CD4-positive, alpha-beta T cell treated with Interleukin-15 for 1 hour (primary cell): ENCODE measurements around the gene ARHGAP19.
A peak's percentile ranks its signal among the peaks of the same experiment; 100 is the strongest.

ENCODE experiments used
- DNase-seq: peaks from one replicate; pipeline ENCODE4 v3.0.0-alpha.2; 2020

The ARHGAP19 gene, protein sequence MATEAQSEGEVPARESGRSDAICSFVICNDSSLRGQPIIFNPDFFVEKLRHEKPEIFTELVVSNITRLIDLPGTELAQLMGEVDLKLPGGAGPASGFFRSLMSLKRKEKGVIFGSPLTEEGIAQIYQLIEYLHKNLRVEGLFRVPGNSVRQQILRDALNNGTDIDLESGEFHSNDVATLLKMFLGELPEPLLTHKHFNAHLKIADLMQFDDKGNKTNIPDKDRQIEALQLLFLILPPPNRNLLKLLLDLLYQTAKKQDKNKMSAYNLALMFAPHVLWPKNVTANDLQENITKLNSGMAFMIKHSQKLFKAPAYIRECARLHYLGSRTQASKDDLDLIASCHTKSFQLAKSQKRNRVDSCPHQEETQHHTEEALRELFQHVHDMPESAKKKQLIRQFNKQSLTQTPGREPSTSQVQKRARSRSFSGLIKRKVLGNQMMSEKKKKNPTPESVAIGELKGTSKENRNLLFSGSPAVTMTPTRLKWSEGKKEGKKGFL

DNA sequence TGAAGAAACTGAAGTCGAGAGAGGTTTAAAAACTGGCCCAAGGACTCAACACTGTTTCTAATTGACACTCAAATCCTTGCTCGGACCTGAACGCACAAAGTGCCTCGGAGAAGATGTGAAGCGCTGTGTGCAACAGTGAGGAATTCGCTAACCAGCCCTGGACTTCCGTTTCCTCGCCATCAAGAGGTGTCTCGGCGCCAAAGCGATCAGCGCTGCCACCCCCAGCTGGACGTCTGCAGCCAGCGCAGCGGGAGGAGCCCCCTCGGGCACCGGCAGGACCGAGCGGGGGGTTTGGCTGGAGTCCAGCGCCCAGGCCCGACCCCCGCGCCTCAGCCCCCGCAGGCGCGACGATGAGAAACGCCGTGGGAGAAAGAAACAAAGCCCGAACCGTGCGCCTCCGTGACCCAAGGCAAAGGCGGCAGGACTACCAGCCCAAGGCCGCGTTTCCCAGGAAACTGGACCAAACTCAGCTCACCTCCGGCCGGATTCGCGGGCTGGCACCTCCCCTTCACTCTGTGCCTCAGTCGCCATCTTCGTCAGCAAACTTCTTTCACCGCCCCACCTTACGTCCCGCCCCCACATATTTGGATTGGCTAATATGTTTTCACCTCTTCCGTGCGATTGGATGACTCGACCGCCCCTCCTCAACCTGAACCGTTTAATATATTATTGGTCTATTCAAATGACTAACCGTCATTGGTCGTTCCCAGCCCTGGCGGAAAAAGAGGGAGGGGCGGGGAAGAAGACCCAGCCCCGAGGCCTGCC is at the start of gene ARHGAP19:
TSS of gene ARHGAP19 (minus strand) at position 541 of the 765 bp plus-strand sequence. CDS start at position 531, 10 bp downstream.
- DNase-seq, result peak; percentile 95

DNA sequence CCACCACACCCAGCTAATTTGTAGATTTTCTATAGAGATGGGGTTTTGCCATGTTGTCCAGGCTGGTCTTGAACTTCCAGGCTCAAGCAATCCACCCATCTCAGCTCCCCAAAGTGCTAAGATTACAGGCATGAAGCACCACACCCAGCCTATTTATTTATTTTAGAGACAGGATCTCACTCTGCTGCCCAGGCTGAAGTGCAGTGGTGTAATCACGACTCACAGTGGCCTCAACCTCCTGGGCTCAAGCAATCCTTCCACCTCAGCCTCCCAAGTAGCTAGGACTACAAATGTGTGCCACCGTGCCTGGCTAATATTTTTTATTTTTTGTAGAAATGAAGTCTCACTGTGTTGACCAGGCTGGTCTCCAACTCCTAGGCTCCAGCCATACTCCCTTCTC is 49.0 kb upstream of the ARHGAP19 start:
- DNase-seq, result no peak

DNA sequence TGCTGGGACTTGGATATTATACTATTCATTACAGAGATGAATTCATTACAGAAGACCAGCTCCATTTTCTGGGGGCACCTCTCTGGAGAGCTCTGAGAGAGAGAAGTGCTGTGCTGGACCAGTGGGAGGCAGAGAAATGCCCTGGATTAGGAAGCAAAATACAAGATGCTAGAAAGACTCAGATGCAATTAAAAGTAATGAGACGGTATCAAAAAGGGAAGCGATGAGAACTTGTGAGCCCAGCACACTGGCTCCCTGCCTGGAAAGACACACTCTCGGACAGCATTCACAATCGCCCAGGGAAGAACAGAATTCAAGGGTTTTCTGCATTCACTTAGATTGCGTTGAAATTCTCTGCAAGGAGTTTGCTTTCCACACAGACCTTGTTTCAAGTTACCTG is 45.6 kb upstream of the ARHGAP19 start:
- no peak for DNase-seq

DNA sequence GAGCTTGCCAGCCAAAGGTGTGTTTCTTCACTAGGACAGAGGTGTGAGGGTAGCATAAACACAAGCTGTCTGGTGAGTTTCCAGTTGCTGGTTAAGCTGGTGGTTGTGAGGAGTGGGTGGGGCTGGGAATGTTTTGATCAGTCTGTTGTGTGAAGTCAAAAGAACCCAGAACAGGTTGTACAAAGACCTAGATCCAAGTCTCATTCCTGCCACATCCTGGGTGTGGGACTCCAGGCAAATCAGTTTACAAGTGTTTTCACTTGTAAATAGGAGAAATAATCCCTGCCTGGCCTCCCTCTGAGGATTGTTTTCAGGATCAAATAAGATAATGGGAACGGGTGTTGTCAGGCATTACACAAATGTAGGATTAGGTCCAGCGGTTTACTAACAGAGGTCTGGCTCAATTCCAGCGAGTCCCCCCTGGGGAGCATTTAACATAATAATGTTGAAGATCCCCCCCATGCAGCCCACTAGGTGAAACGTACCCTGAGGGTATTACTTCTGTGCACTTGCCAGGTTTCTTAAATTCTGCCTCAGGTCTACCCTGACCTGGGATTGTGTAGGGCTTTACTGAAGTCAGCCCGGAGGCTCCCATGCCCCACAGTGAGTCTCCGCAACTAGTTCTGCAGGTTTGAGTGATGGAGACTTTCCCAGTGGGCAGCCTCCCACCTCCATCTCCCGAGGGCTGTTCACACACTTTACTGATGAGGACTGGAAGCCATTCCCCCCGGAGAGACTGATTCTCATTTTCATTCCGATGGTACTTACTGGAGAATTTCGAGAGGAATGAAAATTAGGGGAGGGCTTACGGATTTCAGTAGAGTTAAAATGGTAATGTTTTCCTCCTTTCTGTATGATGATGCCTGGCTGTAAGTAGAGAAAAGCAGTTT is 44.8 kb upstream of the ARHGAP19 start:
- no peak for DNase-seq

DNA sequence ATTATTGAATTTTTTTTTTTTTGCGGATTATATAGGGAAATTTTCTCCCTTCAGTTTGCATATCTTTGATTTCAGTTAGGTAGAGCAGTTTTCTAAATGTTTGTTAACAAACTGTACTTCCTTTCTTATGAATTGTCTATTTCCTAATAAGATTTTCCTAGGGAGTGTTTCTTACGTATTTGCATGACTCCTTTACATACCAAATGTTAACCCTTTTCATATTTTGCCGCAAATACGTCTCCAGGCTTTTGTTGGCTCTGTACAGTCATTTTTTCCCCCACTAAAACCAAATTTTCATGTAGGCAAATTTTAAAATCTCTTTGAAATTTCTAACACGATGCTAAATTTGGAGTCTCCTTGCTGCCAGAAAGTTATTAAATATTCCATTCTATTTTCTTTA is 44.0 kb upstream of the ARHGAP19 start:
- DNase-seq, result no peak

DNA sequence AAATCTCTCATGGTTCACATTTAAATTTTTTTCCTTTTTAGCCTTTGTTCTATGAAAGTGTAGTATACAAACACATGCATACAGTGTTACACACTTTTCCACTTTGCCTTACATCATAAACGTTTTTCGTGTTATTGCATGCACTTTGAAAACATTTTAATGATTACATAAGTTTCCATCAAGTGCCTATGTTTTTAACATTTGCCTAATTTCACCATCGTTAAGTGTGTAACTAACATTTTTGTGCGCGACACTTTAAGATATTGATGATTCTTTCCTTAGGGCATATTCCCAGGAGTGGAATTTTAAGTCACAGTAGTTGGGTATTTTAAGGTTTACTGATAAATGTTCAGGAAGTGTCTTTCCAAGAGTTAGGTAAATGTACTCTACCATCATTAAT is 43.6 kb upstream of the ARHGAP19 start:
- no peak for DNase-seq

DNA sequence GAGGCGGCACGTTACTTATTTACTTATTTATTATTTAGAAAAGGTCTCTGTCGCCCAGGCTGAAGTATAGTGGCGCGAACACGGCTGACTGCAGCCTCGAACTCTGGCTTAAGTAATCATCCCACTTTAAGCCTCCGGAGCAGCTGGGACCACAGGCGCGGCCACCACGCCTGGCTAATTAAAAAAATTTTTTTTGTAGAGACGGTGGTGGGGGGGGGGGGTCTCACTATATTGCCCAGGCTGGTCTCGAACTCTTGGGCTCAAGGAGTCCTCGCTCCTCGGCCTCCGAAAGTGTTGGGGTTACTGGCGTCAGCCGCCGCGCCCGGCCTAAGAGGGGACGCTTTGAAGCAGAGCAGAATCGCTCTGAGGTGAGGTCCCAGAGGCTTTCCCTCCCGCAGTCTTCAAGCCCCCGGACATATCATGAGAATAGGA is 42.8 kb upstream of the ARHGAP19 start:
- DNase-seq, result no peak

DNA sequence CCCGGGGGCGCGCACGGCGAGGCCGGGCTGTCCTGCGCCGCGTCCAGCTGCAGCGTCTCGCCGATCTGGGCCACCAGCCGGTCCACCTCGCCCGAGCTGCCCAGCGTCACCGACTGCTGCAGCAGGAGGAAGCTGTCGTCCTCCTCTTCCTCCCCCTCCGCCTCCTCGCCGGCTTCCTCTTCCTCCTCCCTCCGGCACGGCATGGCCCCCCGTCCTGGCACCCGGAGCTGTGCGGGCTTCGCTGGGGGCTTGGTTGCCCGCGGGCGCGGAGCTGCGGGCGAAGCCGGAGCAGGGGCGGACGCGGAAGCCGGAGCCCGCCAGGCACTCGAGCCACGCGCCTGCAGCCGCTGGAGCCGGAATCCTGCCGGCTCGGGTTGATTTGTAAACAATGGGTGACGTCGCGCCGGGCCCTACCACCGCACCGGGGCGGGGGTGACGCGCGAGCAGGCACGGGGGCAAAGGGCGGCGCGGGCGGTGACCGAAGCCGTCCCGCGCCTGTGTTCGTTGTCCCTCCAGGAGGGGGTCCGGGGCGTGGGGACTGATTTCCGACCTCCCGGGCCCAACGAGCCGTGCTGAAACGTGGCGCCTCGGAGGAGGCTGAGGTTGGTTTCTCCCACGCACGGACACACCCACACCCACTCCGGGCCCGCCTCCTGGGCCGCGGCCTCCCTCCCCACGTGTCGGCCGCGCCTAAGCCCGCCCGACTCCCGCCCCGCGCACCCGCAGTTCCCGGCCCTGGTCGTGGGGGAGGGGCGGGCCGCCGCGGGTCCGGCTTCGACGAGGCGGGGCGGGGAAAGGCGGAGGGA is 42.1 kb upstream of the ARHGAP19 start, which contains the start of gene FRAT2:
TSS of gene FRAT2 (minus strand) at position 360 of the 806 bp plus-strand sequence. CDS start at position 203, 157 bp downstream.
- DNase-seq, result peak; percentile 88

DNA sequence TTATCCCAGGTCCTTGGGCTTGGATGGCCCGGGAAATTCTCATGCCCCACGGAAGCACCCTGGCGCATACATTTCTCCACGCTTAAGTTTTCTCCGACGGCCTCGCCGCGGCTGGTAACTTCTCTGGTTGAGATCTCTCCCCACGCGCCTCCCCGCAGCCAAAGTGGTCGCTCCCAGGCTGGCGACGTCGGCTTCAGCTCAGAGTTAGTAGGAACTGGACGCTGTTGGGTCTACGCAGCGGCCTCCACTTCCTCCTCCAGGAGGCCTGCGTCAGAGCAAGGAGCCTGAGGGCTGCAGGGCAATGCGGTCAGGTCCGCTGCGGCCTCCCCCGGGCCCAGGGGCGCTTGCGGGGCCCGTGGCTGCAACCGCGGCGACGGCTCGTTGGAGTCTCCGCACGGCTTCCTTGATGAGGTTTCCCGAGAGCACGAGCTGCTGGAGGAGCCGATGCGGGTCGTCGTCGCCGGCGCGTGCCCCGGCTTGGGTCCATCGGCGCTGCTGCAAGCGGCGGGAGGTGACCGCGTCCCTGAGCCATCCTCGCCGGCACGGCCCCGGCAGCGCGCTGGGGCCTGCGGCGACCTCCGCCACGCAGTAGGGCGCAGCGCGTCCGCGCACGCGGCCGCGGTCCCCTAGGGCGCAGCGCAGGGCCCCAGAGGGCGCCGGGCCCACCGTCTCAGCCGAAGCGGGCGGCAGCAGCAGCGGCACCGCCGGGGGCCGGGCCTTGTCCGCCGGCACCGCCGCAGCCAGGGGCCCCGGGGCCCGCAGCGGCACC is 41.3 kb upstream of the ARHGAP19 start:
- peak; percentile 49 for DNase-seq

DNA sequence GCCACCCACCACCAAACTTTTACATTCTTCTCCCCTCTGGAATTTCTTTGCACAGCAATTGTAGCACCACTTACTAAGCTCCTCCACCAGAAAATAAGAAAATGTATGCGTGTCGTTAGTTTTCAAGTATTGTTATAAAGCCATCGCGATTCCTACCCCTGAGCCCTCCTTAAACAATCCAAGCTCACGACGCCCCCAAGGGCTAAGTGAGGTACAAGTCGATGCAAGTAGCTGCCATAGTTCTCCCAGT is 40.8 kb upstream of the ARHGAP19 start:
- DNase-seq, result no peak

DNA sequence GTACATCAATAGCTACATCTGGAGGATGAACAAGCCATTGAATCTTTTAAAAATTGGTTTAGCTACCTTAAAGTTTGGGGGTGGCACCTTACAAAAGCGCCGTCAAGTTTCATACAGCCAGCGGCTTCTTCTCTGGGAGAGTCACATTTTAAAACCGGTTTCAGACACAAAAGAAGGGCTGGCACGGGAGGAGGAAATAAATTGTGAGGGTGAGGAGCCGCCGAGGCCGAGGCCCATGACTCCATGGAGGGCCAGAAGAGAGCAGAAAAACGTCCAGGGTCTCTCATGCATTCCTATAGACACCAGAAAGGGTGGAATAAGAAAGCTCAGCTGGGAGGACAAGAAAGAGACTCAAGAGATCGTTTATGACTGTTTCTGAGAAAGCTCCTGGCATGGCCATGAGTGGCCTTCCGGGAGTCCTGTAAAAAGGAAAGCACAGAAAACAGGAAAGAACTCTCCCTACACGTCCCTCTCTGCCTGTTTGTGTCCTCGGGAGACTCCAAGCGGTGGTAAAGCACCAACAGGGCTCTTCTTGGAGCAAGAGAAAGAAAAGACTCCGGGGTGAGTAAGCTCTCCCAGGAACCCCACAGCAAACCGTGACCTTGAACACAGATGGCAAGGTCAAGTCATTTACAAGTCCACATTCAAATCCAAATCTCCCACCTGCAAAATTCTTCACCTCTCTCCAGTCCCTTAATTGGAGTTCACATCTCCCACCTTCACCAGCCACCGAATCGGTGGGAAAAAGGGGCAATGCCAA is 40.3 kb upstream of the ARHGAP19 start:
- DNase-seq, result no peak

DNA sequence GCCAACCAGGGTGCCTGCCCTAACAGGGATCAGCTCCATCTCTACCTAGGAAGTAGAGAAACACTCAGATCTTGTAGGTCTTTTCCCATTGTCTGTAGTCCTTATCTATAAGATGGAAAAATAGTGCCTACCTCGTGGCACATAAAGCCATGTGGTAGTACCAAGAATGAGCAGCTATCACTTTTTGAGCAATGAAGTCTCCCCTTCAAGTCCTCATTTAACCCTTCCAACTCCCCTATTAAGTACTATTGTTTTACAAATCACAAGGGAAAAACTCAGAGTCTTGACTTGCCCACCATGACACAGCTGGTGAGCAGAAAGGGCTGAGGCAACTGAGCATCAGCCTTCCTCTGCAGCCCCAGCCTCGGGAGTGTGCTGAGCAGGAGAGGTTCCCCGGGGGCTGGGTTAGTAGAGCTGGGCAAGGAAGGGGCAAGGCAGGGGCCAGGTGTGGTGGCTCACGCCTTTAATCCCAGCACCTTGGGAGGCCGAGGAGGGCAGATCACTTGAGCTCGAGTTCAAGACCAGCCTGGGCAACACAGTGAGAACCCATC is 38.8 kb upstream of the ARHGAP19 start:
- DNase-seq, result no peak

DNA sequence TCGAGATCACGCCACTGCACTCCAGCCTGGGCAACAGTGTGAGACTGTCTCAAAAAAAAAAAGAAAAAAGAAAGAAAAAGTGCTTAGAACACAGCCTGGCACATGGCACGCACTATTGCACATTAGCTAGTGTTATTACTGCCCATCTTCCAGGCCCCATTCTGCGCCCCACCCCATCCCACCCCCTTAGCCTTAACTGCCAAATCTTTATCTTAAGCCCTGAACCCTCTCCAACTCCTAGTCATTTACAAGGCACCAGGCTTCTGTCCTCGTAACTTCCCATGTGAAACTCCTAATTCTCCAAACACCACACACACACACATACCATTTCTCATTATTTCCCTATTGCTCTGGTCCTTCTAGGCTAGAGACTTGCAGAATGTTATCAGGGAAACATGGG is 37.3 kb upstream of the ARHGAP19 start:
- no peak for DNase-seq

DNA sequence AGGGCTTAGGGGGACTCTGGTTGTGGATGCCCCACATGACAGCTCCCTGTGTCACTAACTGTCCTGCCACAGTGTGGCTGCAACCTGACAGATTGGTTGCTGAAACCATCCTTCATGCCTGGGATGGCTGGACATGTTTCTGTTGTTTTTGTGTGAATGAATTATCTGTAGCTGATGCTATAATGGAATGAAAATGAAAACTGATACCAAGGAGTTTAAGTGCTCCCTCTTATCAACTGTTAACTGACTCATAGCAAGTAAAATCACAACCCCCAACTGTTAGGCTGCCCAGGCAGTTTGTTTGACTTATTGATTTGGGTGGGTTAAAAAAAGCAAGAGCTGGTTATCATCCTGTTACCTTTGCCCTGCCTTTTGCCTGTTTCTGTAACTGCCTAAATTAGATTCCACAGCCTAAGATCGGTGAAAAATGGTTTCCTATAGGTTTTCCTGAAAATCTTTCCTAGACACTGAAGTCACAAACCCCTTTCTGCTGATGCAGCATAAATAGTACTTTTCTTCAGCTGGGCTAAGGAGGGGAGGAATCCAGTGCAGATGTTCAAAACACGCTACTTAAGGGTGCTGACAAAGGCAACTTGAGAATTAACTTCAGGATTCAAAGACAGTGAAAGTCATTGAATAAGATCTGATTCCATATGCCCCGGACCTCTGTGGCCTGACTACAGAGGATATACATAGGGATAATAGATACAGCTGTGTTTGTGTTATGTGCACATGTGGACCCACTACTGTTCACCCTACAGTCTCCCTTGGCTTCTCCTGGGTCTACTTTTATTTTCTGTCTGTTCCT is 36.4 kb upstream of the ARHGAP19 start:
- DNase-seq, result no peak

DNA sequence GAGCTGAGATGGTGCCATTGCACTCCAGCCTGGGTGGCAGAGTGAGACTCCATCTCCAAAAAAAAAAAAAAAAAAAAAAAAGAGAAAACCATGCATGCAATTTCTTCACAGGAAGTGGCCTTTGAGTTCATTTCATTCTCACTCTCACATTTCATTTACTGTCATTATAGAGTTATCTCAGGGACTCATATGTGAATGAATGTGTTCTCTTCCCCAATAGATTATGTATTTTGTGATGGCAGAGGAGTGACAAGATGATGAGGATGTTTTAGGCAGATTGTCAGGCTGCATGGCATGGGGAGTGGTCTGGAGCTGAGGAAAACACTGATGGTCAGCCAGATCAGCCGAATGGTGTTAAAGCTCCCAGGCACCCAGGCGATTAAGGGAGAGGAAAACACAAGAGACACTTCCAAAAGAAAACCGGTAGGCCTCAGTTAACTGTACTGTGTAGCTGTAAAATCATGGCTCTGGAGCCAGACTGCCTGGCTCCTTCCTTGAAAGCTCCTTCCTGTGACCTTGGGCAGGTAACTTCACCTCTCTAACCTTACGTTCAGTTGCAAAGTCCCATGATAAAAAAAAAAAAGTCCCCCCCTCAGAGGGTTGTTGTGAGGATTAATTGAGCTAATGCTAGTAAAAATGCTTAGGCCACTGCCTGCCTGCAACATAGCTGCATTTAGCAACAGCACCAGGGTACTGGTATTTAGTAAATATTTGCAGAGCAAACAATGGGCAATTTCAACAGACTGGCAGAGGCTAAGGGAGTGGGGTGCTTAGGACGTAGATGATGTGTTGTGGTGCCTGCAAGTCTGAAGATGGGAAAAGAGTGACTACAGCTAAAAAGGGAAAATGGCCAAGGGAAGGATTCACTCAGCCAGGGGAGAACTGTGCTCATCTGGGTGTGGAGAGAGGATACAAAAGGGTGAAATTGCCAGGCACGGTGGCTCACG is 35.2 kb upstream of the ARHGAP19 start:
- no peak for DNase-seq

DNA sequence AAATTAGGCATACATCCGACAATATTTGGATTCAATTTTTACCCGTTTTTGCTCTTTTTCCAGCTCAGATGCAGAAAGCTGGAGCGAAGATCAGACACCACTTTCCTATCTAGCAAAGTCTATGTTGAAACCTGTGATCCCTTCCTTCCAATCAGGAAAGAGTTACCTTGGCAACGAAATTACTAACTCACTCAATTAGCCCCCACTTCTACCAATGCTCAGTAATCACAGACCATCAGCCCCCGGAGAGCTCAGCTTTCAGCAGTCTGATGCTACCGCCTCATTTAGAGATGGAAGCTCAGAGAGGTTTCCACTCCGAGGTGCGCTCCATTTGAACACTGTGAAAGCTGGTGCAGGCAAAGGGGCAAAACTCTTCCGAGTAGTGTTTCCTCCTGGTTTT is 33.3 kb upstream of the ARHGAP19 start:
- DNase-seq, result no peak

DNA sequence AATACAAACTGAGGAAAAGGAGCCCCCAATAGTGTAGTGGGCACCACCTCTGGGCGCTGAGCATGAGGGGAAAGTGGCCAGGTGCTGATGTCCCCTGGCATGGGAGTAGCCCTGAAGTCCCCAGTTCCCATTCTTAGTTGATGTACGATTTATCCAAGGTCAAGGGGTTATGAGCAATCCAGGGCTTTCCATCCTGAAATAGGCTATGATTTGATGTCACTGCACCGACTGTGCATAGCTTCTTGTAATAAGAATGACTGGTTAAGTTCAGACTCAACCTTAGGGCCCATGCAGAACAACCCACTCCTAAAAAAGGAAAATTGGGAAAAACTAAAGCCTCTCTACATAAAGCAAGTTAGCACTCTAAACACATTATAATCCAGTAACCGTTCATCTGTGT is 31.1 kb upstream of the ARHGAP19 start:
- no peak for DNase-seq

DNA sequence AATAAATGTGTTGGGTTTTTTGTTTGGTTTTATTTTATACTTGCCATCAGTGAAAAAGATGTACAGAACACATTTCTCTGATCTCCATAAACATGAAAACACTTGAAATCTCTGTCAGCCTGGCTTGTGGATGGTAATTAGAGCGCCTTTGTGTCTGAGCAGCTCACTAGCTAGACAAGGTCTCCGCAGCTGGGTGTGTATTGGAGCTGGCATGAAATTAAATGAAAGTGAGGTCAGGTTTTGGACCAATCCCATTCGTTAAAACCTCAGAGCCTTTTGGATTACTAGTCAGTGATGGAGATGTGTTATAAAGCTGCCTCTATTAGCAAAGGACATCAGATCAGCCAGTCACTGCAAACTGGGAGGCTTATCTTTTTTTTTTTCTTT is 29.4 kb upstream of the ARHGAP19 start:
- no peak for DNase-seq
